NCI-H2029 treated with DMSO at 0.1 percent for 48 hours (cell line): ENCODE results near the gene GFRA1.

ENCODE experiments used
- DNase-seq: peaks from one replicate; lab custom pipeline; 2025; lab: John Stamatoyannopoulos, UW

The GFRA1 gene

DNA sequence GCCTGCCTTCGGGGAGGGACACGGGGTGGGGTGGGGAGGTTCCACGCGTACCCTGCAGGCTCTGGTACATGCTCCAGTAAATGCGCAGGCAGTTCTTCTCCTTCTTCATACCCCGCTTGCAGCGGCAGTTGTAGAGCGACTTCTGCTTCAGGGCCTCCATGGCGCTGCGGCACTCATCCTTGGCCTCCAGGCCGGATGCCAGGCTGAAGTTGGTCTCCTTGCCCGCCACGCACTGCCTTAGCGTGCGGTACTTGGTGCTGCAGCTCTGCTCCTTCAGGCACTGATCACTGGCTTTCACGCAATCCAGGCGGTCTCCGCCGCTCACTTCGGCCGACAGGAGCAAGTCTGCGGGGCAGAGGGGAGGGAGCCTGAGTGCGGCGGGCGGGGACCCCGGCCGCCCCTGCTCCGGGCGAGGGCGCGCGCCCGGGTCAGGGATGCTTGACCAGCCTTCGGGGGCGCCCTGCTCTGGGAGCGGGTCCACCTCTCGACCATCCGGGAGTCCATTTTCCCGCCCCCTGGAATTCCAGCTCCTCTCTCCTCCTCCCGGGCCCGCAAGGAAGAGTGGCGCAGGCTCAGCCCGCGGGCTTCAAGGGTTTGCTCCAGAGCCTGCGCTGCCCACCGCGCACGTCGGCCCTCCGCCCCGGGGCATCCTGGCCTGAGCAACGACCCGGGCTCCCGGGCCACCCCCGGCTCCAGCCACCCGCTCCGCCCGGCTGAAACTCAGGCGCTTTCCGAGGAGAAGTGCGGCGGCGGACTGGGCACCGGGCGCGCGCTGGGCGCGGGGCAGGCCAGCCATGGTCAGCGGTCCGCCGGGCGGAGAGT is 2.0 kb downstream of the GFRA1 start:
- no peak for DNase-seq

- DNase-seq, result no peak
These were observed 2.8 kb downstream of the GFRA1 start for GRCh38 chr10:116270126-116270770.

DNA sequence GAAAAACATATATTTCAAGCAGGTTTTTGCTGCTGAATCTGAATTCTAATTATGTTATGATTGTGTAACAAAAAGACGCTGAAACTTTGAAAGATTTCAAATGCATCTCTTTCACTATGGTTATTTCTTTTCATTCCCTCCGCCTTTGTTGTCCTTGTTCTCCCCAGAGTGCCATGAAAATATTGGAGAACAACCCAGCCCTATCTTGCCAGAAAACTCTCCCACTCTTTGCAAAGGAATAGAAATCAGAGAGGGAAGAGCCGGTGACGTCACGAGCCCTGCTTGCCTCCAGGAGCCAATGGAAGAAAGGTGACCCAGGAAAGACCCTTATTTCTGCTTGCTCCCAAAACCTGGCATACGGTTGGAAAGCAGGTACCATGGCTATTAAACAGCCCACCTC is 3.4 kb downstream of the GFRA1 start:
- no peak for DNase-seq

DNA sequence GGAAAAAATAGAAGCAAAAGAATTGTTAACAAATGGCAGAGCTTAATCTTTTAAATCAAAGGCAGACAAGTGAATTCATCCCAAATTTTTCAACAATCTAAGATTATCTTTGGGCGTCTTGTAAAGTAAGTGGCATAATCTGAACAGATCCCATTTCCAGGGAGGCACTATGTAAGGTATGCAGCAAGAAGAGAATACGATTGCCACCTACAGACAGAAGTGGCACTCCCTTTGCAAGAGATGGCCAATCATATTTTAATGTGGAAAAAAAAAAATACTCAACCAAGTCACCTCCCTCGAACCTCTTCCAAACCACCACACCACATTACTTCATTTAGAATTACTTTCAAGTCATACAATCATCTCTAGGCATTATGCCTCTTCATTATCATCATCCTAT is 4.0 kb downstream of the GFRA1 start:
- no peak for DNase-seq

GRCh38 chr10:116265686-116266085 is 7.3 kb downstream of the GFRA1 start:
- DNase-seq, result no peak

DNA sequence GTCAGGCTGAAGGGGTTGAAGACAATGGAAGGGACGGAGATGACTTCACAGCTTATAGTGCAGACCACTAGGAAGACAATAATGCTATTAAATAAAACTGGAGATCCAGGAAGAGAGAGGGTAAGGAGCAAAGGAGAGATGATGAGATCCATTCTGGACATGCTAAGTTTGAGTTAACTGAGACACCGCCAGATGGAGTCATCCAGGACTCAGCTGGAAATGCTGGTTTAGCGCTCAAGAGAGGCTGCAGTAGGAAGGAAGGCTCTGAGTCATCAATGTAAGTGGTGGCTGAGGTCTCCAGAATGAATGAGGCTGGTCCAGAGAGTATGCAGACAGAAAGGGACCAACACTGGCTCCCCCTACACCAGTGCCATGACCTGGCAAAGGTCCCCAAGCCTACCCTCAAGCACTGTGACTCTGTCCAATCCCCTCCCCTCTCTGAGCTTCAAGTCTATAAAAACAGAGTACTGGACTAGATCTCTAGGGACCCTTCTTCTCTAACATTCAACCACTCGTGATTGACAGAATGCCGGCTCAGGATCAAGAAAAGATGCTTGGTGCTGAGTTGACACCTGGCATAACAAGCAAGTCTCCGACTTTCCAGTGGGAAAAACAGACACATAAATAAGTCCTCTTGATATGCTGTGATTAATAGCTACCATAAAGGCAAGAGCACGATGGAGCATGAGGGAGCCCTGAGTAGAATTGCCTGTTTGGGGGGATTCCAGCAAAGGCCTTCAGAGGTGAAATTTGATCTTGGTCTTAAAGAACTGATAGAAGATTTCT is 8.9 kb downstream of the GFRA1 start:
- no peak for DNase-seq

- DNase-seq, result no peak
These were observed 10.3 kb downstream of the GFRA1 start for GRCh38 chr10:116262678-116263077.

DNA sequence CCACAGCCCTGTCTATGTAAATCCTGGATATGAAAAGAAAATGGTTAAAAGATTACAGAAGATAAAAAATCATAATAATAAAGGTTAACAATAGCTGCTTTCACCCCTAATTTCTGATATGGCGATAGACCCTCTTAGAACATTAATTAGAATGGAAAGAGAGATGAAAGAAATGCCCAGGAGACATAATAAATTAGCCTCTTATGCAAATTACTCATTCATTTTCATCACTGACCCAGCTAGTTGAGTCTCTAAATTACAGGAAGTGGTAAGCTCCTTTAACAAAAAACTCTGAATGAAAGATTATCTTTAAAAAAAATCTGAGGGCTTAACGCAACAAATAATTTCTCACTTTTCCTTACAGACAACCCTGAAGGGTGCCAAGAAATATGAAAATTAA is 12.4 kb downstream of the GFRA1 start:
- DNase-seq, result no peak

GRCh38 chr10:116259638-116260037 is 13.4 kb downstream of the GFRA1 start:
- no peak for DNase-seq

DNA sequence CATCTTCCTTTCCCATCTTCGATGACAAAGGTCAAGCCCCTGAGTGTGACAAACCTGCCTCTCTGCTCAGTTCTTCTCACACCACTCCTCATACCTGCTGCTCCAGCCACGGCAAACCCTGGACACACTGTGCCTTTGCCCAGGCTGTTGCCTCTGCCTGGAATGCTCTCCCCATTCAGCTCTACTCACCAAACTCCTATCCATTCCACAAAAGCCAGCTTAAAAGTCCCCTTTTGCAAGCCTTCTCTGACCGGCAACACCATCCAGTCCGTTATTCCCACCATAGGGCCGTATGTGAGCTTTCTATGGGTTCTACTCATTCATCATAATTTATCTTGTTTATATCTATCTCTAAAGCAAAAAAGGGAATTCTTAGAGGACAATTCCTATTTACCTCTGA is 15.2 kb downstream of the GFRA1 start:
- DNase-seq, result no peak

DNA sequence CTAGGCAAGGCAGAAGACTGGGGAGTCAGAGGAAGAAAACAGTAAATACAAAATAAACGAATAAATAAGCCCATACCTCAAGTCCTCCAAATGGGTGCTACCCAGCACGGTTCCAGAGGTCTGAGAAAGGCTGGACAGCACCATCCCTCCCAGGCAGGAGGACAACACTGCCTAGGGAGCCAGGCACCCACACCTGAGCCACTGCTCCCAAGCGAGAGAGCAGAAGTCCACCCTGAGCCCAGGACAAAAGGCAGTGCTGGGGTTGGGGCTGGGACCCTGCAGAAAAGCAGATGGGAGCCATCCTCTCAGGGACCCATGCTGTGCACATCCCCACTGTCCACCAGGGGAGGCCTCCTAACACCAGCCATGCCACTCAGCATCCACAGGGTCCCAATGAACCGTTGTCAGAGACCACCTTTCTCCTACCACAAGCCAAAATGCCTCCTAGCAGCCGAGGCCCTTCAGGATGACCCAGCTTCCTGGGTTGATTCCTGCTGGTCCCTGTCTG is 16.2 kb downstream of the GFRA1 start:
- no peak for DNase-seq

DNA sequence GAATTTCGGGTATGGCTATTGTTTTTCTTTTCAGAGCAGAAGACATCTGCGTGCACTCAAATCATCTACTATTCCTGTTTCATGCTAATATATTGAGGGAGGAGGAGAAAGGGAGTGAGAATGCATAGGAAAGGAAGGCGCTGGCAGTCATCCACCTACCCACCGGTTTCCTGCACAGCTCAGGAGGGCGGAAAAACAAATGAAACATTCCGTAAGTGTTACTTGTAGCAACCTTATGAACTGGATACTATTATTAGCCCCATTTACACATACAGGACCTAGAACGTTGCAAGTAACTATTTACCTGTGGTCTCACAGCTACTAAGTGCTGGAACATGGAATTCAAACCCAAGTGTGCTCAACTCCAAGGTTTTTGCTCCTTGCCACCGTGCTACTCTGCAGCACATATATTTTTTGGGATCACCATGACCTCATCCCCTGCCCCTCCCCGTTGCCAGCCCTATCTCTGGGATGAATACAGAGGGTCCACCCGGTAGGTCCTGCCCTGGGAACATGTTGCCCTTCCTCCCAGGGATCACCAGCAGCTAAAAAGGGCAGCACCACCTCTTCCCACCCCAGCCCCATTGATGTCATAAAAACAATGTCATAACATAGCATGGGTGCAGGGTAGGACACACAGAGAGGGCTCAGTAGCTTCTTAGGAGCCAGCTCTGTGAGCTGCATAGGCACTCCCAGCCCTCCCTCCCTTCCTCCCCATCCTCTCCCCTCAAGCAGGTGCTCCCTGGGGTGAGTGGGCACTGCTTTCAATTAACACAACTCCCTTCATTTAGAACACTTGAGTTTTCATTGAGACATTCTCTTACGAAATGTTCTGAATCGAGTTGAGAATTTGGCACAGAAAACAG is 16.9 kb downstream of the GFRA1 start:
- DNase-seq, result no peak

DNA sequence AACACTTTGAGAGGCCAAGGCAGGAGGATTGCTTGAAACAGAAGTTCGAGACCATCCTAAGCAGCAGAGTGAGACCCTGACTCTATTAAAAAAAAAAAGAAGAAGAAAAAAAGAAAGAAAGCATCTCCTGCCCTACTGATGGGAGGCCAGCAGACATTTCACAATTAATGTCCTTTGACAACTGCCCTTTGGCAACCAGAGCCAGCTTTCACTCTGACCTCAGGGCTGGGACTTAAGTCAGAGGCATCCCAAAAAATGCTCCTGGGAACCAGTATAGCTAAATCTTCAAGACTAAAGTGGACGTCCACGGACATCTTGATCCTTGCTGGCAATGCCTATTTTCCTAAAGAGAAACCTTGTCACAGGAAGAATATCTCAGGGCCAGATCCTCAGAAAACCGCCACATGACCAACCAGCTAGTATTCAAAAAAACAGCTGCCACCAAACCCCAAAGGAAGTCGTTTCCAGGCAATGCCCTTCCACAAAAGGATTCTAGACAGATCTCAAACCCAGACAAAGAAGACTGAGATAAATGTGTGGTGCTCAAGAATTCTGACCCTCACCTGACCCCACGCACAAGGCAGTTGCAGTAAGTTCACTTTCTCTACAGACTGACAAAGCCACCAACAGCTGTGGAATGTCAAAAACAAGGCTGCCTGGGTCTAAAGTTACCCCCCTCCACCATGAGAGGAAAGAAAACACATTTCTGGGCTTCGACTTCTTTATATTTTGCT is 18.4 kb downstream of the GFRA1 start:
- DNase-seq, result no peak

GRCh38 chr10:116253716-116254115 is 19.3 kb downstream of the GFRA1 start:
- DNase-seq, result no peak

GRCh38 chr10:116251602-116252395 is 21.2 kb downstream of the GFRA1 start:
- DNase-seq, result no peak

DNA sequence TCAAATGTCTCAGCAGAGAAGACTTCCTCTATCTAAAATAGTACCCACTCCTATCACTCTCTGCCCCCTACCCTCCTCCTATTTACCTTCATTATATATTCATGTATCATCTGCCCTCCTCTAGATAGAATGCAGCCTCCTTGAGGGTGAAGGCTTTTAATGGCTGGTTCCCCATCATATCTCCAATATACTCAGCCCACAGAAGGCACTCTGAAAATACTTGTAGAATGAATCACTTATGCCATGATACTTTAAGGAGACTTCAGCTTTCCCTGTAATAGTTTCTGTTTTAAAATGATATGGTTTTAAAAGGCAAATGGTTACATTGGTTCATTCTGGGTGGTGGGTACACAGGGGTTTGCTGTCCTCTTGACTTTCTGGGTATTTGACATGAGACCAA is 25.3 kb downstream of the GFRA1 start:
- no peak for DNase-seq

DNA sequence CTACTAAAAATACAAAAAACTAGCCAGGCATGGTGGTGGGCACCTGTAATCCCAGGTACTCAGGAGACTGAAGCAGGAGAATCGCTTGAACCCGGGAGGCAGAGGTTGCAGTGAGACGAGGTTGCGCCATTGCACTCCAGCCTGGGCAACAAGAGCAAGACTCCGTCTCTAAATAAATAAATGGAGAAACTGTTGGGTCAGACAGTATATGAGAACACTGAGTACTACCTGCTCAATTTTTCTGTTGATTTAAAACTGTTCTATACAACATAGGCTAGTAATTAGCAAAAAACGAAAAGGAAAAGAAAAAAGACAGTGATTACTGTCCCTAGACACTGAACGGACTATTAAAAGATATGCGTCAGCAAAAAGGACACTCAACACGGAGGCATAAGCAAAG is 26.7 kb downstream of the GFRA1 start:
- no peak for DNase-seq

GRCh38 chr10:116245156-116245555 is 27.9 kb downstream of the GFRA1 start:
- no peak for DNase-seq

- no peak for DNase-seq
These were observed 31.2 kb downstream of the GFRA1 start for GRCh38 chr10:116241642-116242410.
